Nucleus accumbens (tissue), 56 donors: ENCODE results near the gene TREML4.
"Not testable (repeated sequence)": the region's sequence is repeated elsewhere in the genome, so short reads cannot be mapped to it uniquely, and the experiment has no call there.

ENCODE experiments used
- DNase-seq, 56 donors: peaks; one replicate each; lab custom pipeline; 2025; lab: John Stamatoyannopoulos, UW

TREML4 gene

GRCh38 chr6:41201764-41202173 is 26.4 kb upstream of the TREML4 start:
- DNase-seq = no peak

GRCh38 chr6:41204156-41204555 is 24.0 kb upstream of the TREML4 start:
- no peak for DNase-seq

GRCh38 chr6:41208439-41209106 is 19.6 kb upstream of the TREML4 start:
- no peak for DNase-seq

DNA sequence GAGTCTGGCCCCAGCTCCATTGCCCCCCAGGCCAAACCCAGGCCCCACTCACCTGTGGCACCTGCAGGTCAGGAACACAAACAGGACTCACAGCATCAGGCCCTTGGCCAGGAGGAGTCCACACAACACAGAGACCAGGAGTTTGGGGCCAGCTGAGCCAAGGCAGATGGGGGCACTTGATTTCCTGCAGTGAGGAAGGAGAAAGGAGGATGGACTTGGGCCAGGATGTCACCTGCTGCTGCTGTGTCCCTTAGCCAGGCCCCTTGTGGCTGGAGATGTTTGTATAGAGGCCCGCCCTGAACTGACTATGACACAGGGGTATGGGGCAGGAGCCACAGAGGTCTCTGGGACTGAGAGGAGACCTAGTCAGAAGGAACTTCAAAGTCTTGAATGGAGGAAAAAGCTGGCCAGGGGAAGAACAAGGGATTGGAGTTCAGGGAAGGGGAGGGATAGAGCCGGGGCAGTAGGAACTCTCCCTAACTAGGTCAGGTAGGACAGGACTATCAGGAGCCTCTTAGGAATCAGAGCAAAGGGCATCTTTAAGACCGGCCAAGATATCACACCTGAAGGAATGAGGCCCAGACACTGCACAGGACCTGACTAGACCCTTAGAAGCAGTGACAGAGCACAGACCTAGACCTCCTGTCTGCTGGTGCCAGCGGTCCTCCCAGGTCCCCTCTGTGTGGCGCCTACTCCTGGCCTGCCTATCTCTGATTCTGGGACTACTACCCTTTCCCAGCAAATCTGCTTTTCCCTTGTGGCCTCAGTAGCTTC is 18.4 kb upstream of the TREML4 start:
- DNase-seq = no peak

DNA sequence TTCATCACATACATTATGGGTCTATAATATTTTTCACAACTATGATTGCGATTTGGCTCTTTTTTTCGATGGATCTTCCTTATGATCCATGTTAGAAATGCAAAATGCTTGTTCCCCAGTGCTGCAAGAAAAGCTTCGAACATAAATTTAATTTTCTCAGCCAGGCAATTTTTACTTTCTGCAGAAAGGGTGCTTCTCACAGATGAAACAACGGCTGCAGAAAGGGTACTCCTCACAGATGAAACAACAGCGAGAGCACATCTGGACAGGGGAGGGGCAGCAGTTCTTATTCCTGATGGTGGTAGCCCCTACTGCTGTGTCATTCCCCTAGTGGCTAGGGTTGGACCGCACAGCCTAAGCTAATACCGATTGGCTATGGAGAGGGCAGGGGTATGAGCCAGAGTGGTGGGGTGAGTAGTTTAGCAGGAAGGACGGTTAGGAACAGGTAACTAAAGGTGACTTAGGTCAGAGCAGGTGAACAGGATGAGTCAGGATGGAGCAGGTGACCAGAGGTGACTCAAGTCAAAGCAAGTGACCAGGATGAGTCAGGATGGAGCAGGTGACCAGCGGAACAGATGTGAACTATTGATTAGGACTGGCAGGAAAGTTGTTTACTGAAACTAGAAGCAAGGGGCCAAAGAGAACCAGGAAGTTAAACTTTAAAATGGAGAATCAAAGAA is 13.4 kb upstream of the TREML4 start:
- DNase-seq = no peak

GRCh38 chr6:41215777-41216176 is 12.4 kb upstream of the TREML4 start:
- DNase-seq = no peak

DNA sequence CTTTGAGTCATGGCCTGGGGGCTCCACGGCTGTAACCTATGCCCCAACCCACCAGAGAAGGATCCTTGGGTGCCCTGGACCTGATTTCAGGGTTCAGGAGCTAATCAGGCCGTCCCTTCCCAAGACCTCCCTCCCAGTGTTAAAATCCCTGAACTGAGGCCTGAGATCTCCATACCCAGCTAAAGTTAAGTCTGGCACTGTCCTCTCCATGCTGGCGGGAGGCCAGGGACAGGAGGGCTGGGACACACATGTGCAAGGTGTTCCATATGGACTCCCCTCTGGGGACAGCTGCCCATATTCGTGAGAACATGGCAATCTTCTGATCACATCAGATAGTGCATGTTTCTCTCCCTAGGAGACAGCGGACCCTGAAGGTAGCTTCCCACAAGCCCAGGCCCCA is 11.5 kb upstream of the TREML4 start:
- DNase-seq = no peak

GRCh38 chr6:41222045-41222444 is 6.1 kb upstream of the TREML4 start:
- DNase-seq = no peak

GRCh38 chr6:41222513-41222912 is 5.6 kb upstream of the TREML4 start:
- DNase-seq = no peak

GRCh38 chr6:41224800-41225199 is 3.3 kb upstream of the TREML4 start:
- no peak for DNase-seq

GRCh38 chr6:41226752-41227151 is 1.4 kb upstream of the TREML4 start:
- DNase-seq = no peak

DNA sequence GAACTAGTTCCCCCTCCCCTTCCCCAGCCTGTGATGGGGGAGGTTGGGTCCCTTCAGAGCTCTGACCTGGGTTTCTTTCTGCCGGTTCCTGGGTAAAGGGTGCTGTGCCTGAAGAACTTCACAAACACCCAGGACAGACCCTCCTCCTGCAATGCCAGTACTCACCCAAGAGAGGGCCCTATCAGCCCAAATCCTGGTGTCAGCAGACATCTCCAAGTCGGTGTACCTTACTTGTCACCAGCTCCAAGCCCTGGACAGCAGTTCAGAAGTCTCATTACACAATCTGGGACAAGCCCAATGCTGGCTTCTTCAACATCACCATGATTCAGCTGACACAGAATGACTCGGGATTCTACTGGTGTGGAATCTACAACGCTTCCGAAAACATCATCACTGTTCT is 467 bp downstream of the TREML4 start:
- DNase-seq = no peak

- no peak for DNase-seq
Measured at GRCh38 chr6:41229721-41230120, 1.6 kb downstream of the TREML4 start.

DNA sequence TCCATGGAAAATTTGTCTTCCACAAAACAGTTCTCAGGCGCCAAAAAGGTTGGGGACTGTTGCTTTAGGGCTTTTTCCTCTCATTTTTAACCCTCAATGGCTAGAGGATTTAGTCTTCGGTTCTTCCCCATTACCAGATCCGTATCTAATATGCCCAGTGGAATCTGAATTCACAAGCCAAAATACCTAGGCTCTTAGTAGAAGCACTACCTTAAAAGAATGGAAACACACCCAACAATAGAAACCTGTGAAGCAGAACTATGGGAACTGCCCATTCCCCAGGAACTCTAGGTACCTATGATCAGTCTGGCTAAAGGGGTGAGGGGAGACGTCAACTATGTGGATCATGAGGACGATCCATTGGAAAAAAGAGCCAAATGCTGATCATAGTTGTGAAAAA is 3.1 kb downstream of the TREML4 start:
- DNase-seq = no peak

GRCh38 chr6:41232667-41233066 is 4.5 kb downstream of the TREML4 start:
- no peak for DNase-seq

GRCh38 chr6:41236276-41236675 is 8.1 kb downstream of the TREML4 start:
- DNase-seq = no peak

GRCh38 chr6:41237128-41237527 is 9.0 kb downstream of the TREML4 start:
- no peak for DNase-seq

DNA sequence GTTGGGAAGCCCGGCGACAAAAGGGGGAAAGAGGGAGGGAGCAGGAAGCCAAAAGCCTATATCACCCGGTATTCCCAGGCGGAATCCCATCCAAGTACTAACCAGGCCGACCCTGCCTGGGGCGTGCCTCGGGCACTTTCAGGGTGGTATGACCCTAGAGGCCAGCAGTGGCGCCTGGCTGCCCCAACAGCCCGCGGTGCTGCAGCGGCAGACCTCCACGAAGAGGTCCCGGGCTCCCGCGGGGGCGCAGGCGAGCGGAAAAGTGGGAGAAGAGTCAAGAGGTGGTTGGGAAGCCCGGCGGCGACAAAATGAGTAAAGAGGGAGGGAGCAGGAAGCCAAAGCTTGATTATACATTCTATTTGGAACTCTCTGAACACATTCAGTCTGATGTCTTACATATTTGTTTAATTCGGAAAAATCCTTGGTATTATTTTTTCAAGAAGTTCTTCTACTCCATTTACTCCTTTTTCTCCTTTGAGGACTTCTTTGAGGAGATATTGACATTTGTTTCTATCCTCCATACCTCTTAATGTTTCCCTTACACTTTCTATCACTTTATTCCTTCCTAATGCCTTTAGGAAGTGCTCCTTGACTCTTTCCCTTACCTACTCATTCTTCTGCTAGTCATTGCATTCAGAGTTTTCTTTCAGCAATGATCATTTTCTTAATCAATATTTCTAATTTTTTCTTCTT is 11.5 kb downstream of the TREML4 start:
- DNase-seq = no peak

- DNase-seq = not testable (repeated sequence)
Measured at GRCh38 chr6:41246529-41246928, 18.4 kb downstream of the TREML4 start.

DNA sequence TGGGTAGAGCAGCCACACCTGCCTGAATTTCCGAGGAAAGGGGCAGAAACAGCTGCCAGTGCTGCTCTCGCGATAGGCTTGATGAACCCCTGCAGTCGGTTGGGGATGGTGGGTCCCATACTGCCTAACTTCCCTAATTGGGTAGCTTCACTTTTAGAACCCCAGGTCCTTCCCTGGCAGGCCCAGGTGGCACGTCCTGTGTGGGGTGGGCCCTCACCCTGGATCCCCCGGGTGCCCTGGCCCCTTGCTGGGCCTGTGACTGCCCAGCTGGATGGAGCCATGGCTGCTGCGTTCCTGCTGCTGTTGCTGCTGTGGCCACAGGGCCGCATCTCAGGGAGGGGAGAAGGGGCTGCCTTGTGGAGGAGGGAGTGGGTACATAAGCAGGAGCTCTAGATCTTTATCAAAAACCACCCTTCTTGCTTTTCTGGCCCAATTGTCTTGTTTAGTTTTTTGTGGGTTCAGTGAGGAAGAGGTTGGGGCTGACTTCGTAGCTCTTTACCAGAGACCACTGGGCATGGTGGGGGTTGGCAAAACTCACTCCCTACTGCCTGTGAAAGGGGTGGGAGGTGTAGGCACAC is 19.2 kb downstream of the TREML4 start:
- DNase-seq = no peak
